OCI-M2 (cell line): Measurements from ENCODE around the gene TSSK6.

Experiments used
- DNase-seq: peaks from one replicate; lab custom pipeline; 2025; ENCODE audit not compliant: unreplicated experiment; lab: John Stamatoyannopoulos, UW

The TSSK6 gene

GRCh38 chr19:19514881-19515641 lies at the start of gene TSSK6:
TSS of gene TSSK6 (minus strand) at chr19:19515548. CDS start at chr19:19515427, 121 bp downstream.
- DNase-seq, result no peak

GRCh38 chr19:19563348-19563848 lies 48.0 kb upstream of the TSSK6 start:
- DNase-seq, result no peak

DNA sequence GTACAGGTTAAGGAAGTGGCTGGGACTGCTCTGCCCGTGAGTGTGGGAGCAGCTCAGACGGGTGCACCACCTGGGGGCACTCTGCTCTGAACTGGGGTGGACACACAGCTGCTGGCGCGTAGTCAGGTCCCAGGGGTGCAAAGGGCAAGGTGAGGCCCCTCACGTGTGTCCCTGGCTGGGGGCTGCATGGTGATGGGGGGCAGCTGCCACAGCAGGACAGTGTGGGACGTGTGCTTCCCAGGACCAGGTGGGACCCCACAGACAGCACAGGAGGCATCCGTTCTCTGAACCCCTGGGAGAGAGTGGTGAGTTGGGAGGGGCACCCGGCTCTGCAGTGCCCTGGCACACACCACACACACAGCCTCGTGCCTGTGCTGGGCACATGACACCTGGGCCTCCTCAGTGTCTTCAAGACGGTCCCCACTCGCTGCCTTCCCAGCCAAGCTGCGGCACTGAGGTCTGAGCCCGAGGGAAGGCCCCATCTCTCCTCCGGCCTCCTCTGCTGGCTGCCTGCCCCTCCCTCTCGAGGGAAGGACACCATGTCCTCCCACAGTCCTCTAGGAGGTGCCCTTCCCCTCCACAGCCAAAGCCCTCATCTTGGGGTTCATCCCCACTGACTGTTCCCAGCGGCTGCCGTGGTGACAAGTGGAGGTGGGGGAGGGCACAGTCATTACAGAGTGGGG lies 47.5 kb upstream of the TSSK6 start:
- DNase-seq, result no peak

- no peak for DNase-seq
Observed at GRCh38 chr19:19561946-19562664, 46.8 kb upstream of the TSSK6 start.

DNA sequence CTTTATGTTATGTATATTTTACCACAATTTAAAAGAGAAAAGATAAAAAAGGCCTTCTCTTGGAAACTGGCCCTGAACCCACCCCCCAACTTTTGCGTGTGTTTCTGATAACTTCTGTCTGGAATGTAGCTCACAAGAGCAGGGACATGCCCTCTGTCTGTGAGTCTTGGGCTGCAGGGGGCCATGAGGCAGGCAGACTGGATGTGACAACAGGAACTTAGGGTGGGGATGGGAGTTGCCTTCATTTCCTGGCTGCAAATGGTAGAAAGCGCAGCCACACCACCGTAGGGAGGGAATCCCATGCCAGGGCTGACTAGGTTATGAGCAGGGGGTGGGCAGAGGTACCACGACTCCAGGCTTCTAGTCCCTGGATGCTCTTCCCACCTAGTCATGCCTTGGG lies 44.6 kb upstream of the TSSK6 start:
- DNase-seq, result no peak

- DNase-seq, result no peak
Observed at GRCh38 chr19:19558636-19559035, 43.3 kb upstream of the TSSK6 start.

GRCh38 chr19:19558055-19558454 lies 42.7 kb upstream of the TSSK6 start:
- no peak for DNase-seq

- no peak for DNase-seq
Observed at GRCh38 chr19:19554074-19555023, 39.0 kb upstream of the TSSK6 start.

GRCh38 chr19:19553670-19554069 lies 38.3 kb upstream of the TSSK6 start:
- no peak for DNase-seq

DNA sequence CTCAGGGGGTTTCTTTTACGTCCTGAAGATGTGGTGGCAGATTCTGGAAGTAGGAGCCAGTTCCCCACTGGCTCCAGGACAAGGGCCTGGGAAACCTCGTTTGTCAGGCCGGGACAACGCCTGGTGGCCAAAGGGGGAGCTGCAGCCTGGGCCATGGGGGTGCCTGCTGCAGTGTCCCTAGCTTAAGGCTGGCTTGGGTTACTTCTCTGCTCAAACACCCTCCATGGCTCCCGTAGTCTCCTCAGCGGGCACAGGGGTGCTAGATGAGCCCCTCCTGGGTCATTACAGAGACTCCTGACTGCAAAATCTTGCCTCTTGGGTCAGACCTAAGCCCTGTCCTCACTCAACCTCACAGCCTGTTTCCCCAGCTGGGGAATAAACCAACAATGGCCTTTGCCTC lies 37.5 kb upstream of the TSSK6 start:
- no peak for DNase-seq

GRCh38 chr19:19551853-19552192 lies 36.5 kb upstream of the TSSK6 start:
- DNase-seq, result no peak

DNA sequence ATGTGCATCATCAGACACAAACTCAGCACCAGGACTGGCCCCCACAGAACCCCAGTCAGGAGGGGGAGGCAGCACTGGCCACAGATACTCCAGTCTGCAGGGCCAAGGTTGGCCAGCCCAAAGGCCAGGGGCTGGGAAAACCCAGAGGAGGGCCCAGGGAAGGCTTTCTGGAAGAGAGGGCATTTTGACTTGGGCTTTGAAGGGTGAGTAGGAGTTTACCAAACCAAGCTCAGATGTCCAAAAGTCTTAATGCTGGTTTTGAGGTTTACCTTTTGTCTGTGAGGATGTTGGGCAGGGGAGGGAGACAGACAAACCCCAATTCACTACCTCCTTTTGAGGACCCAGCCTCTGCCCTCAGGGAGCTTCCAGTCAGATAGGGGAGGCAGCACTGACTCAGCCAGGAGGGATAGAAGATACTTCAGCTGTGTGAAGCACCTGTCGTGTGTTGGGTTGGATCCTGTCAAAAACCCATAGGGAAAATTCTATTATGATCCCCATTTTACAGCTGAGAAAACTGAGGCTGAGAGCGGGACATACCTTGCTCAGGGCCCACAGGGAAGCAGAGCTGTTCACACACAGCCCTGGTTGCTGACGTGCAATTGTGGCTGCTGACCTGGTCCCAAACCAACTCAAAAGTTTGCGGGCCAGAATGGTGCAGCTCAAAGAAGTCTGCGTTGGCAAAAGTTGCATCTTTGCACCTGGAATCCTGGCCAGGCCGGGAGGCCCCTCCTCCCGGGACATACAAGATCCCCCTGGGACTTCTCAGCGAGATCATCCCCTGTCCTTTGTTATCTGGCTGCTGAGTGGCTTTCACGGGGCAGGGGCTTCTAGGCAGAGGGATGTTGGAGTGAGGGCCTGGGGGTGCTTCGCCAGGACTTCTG lies 35.9 kb upstream of the TSSK6 start:
- DNase-seq, result no peak

DNA sequence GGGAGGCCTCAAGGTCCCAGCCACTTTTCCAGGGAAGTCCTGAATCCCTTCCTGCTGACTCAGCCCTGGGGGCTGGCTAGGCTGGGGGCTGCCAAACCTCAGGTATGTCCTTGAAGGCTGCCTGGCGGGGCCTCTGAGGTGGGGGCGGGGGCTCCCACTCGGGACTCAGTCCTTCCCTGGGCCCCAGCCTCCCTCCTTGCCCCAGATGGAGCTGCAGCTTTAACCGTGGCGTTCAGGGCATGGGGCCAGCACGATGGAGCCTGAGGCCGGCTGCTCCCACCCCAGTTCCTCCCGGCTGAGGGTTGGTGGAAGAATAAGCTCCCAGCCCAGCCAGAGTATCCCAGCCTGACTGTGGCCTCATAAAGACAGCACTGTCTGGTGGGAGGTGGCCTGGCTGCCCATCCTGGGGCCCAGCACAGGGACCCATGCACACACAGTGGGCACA lies 35.2 kb upstream of the TSSK6 start:
- DNase-seq, result no peak

- DNase-seq, result no peak
Observed at GRCh38 chr19:19549804-19550464, 34.6 kb upstream of the TSSK6 start.

- no peak for DNase-seq
Observed at GRCh38 chr19:19548915-19549759, 33.8 kb upstream of the TSSK6 start.

GRCh38 chr19:19547674-19548336 lies 32.5 kb upstream of the TSSK6 start:
- DNase-seq, result no peak

DNA sequence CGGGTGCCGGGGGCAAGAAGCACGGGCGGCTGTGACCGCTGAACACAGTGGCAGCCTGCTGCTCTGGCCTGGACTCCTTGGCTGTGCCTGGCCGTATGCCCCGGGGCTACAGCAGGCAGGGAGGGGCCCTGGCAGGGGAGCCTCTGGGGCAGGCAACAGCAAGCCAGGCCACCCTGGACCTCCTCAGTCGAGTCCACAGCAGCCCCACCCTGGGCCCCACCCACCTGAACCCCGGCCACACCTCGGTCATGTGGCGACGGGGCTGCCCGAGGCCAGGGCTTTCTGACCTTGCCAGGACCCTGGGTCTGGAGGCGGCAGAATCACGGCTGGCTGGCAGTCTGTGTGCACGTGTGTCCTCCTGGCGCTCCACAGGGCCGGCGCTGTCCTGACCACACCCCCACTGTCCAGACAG lies 31.4 kb upstream of the TSSK6 start:
- DNase-seq, result no peak

- no peak for DNase-seq
Observed at GRCh38 chr19:19545707-19546106, 30.4 kb upstream of the TSSK6 start.
